Upper lobe of left lung (tissue), 4 donors: Measurements from ENCODE around the gene LRPPRC.

Experiments
- CTCF ChIP-seq, 6 experiments: fragments of 450-650 bp in 4 of 6; fragments of 200-600 bp in 2 of 6; sonication (generic) in 2 of 6; IDR thresholded peaks; one replicate each; pipeline ENCODE4 v1.5.1; 2016 to 2019; ENCODE audit warnings: antibody characterized with exemption in 6 of 6
- POLR2A ChIP-seq, 4 donors: fragments of 450-650 bp; IDR thresholded peaks; one replicate each; pipeline ENCODE4 v1.5.1; 2016 to 2017; ENCODE audit warnings: antibody characterized with exemption in 4 of 4, mild to moderate bottlenecking in 2 of 4
- POLR2AphosphoS5 ChIP-seq, 2 donors: sonication (generic); formaldehyde crosslinking; IDR thresholded peaks; one replicate each; pipeline ENCODE4 v1.5.1; 2017; ENCODE audit warnings: antibody characterized with exemption in 2 of 2

- TF ChIP-seq CTCF (IDR thresholded peaks at IDR 0.05) (no peak), POLR2A (IDR thresholded peaks at IDR 0.05) (no peak), POLR2AphosphoS5 (IDR thresholded peaks at IDR 0.05) (no peak)
These were observed 104.9 kb downstream of the LRPPRC start for GRCh38 chr2:43890855-43891254.
